Measurements from ENCODE around the gene ARHGEF9.
"Not testable (repeated sequence)": the region's sequence is repeated elsewhere in the genome, so short reads cannot be mapped to it uniquely, and the experiment has no call there.

Gene ARHGEF9

DNA sequence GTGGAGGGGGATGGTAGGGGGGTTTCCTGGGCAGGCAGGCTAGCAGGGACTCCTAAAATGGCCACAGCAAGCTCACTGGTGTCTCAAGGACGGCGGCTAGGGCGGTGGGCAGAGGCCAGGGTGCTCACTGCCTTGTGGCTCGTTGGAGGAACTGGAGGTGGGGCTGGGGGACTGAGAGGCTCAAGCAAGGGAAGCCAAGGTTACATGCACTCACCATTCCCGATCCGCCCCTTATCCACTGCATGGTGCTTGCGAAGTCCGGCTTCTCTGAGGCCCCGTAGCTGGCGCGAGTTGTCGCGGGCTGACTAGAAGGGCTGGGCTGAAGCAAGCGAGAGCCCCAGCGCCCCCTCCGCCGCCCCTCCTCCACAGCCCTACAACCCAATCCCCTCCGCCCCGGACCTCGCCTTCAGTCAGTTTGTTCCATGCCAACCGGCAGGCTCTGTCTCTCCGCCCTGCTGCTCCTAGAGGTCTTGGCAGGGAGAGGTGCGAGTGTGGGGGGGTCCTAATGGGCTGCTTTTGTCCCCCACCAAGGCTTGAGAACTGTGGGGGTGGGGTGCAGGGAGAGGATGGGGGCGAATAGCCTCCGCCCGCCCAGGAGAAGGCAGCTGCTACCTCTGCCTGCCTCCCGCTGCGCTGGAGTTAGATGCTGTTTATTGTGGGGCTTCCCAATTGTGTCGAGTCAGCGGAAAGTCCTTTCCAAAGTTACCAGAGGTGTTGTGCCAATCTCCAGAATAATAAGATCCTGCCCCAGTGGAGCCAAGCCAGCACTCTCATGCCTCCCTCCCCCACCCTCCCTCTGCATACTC lies at the start of gene ARHGEF9:
Gene ARHGEF9 (minus strand): TSS at position 313 of the 806 bp plus-strand sequence. CDS start 69 bp downstream, at position 244.
- peak; percentile 72 for DNase-seq

DNA sequence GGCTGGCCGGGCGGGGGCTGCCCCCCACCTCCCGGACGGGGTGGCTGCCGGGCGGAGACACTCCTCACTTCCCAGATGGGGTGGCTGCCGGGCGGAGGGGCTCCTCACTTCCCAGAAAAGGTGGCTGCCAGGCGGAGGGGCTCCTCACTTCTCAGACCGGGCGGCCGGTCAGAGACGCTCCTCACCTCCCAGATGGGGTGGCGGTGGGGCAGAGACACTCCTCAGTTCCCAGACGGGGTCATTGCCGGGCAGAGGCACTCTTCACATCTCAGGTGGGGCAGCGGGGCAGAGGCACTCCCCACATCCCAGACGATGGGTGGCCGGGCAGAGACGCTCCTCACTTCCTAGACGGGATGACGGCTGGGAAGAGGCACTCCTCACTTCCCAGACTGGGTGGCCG lies 40.4 kb upstream of the ARHGEF9 start:
- not testable (repeated sequence) for DNase-seq

DNA sequence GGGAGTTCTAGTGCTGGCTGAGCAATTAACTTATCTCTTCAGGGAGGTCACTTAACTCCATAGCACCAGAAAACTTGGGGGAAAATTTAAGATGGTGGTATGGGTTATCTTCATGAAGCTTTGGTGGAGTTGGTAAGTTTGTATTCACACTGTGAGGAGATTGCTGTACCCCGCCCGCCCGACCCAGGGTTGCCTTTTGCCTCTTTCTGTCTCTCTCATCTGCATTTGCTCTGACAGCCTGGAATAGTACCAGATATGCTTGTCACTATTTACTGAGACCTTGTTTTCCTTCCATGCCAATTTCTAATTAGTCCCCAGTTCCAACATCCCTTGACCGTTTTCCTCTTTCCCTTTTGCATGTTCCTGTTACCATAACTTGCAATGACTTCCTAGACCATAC lies 33.1 kb upstream of the ARHGEF9 start:
- no peak for DNase-seq

DNA sequence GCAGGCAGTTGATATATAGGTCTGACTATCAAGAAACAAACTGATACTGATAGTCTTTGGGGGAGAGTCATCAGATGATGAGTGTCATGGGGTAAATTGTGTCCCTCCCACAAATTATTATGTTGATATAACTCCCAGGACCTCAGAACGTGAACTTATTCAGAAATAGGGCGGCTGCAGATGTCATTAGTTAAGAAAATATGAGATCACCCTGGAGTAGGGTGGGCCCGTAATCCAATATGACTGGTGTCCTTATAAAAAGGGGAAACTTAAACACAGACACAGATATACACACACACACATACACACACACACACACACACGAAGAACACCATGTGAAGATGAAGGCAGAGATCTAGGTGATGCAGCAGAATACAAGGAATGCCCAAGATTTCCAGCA lies 32.7 kb upstream of the ARHGEF9 start:
- DNase-seq, result no peak

DNA sequence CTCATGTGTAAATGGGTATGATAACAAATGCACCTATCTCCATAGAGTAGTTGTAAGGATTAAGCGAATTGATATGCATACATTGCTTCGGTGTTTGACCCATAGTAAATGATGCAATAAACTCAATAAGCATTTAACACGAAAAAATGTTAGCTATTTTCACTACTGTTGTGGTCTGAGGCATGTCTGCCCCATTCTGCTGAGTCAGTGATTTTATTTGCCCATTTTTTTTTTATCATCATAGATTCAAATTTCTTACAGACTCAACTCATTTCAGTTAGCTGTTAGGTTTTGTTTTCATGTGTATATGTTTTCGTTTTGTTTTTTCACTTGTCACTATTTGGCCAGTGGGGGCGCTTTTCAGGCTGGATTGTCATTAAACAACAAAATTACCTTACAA lies 27.8 kb upstream of the ARHGEF9 start:
- no peak for DNase-seq

GRCh38 chrX:63810746-63811145 lies 25.7 kb upstream of the ARHGEF9 start:
- no peak for DNase-seq

DNA sequence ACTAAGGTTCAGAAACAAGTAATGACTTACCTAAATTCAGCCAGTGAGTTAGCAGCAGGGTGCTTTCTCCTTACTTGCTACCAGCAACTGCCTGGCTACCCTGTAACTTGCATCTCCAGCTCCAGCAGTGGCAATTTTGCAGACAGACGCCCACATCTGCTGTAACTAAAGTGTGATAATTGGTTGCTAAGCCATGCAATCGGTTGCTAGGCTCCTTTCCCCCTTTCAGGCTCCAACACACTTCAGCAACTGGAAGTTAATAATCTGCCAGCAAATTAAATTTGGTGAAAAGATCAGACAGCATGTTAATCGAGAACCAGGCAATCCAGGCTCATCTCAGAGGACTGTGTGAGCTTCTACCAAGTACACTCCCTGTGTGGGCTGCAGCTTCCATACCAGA lies 24.2 kb upstream of the ARHGEF9 start:
- peak; percentile 83 for DNase-seq

- not testable (repeated sequence) for DNase-seq
These were observed 10.4 kb upstream of the ARHGEF9 start for GRCh38 chrX:63795406-63795805.

DNA sequence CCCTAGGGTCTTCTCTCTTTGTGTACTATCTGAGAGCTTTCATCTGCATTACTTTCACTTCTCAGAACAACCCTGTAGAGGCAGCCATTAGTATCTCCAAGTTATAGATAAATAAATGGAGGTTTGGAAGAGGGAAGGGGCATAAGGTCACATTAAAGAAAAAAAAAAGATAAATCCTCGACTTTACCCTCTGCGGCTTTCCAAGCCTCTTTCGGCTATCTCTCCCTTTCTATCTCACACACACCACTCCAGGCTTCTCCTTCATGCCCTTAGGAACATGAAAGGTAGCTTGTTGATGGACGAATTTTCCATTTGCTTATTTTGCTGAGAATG lies 660 bp upstream of the ARHGEF9 start:
- DNase-seq, result no peak

DNA sequence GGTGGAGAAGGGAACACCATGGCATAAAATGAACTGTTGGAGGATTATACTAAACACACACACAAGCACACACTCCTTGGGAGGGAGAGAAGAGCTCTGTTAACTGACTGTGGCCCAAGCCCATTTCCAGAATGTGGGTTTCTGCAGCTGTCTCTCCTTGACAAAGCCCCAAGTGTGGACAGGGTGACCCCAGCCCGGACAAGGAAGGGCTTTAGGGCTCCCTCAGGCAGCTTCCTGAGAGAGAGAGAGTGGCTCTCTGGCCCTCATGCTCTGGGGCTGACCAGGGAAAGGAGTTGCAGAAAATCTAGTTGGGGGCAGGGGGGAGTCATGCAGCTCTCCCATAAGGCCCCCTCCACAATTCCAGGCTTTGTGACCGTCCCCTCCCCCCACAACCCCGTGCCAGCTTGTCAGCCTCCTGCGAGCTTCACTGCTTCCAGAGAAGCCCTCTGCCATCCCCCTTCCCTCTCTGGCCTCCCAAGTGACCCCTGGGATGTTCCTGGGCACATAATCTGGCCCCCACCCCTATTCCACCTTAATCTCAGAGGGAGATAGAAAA lies 590 bp downstream of the ARHGEF9 start:
- peak; percentile 42 for DNase-seq

- DNase-seq, result no peak
These were observed 2.5 kb downstream of the ARHGEF9 start for GRCh38 chrX:63782515-63782914.

DNA sequence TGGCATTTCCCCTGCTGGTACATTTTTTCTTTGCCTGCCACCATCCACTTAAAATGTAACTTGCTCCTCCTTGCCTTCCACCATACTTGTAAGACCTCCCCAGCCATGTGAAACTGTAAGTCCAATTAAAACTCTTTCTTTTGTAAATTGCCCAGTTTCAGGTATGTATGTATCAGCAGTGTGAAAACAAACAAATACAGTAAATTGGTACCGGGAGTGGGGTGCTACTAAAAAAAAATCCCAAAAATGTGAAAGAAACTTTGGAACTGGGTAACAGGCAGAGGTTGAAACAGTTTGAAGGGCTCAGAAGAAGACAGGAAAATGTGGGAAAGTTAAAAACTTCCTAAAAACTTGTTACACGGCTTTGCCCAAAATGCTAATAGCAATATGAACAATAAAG lies 16.3 kb downstream of the ARHGEF9 start:
- no peak for DNase-seq

- DNase-seq, result no peak
These were observed 19.3 kb downstream of the ARHGEF9 start for GRCh38 chrX:63765712-63766111.

DNA sequence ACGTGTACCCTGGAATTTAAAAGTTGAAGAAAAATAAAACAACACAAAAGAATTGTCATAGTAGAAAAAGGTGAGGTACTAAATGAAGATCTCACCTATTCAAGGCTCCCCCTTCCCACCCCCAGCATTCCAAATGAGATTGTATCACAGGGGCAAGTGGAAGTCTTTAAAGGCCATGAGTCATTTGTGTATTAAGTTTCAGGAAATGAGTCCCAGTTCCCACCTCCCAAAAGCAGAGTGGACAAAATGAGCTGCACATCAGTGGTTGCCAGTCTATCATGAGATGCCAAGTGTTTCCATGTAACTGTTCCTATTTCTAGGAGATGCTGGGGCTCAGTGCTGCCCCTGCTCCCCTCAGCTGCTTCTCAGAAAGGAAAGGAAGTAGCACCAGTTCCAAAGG lies 20.1 kb downstream of the ARHGEF9 start:
- no peak for DNase-seq

- DNase-seq, result peak; percentile 27
These were observed 23.4 kb downstream of the ARHGEF9 start for GRCh38 chrX:63761639-63762038.

GRCh38 chrX:63758011-63758410 lies 27.0 kb downstream of the ARHGEF9 start:
- peak; percentile 16 for DNase-seq

DNA sequence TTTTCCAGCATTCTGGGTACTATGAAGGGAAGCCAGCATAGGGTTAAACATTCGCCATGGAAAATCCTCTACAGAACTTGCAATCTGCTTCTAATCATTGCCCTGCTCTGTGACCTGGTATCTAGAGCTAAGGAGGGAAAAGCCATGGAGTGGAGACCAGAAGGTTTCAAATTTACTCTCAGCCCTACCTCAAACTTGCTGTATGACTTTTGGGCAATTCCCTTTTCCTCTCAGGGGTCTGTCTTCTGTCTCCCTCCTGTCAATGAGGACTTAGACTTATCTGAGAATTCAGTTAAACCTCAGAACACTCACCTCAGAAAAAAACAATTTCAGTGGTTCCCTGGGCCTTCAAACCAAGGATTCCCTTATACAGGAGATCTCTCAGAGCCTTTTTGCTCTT lies 29.1 kb downstream of the ARHGEF9 start:
- DNase-seq, result peak; percentile 7

DNA sequence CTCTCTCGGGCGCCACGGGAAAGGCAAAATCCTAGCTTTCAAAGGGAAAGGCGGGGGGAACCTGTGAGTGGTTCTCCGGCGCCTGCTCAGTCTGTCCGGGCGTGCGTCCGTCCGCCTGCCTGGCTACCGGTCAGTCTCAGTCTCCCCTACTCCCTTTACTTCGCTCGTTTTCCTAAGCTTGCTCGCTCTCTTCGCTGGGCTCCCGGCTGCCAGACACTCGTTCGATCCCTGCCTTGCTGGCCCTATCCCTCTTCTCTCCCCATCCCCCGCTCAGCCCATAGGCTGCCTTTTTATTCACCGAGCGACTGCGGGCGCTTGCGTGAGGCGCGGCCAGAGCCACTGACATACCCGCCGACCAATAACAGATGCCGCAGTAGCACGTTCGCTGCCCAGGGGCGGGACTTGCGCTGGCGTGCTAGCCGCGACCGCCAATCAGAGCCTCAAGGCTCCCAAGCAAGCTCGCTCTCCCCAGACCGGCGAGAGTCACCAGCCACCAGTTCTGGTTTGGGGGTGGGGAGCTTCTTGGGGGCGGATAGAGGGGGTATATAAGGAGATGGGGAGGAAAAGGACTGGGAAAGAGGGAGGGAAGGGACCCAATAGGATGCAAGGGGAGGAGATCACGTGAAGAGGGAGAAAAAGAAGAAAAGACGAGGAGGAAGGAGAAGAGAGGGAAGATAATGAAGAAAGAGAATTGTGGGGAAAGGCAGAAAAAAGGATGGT lies 30.0 kb downstream of the ARHGEF9 start:
- DNase-seq, result peak; percentile 98

- peak; percentile 65 for DNase-seq
These were observed 30.7 kb downstream of the ARHGEF9 start for GRCh38 chrX:63754136-63754859.

DNA sequence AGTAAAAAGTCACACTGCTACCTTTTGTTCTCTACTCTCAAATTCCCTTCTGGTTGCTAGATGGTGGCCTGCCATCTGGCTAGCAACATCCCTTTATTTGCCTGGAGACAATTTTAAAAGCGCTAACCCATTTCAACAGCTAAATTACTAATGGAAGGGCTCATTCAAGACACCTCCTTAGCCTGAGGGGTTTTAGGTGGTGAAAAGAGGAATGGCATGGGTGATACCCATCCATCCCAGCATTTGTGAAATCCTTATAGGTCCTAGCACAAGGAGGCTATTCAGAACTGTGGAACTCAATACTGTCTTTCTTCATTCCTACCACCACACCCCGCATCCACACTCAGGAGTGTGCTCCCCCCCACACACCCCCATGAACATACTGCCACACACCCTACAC lies 33.5 kb downstream of the ARHGEF9 start:
- peak; percentile 74 for DNase-seq

- peak; percentile 97 for DNase-seq
These were observed 34.2 kb downstream of the ARHGEF9 start for GRCh38 chrX:63750811-63751210.

- DNase-seq, result peak; percentile 57
These were observed 37.7 kb downstream of the ARHGEF9 start for GRCh38 chrX:63747331-63747730.

GRCh38 chrX:63746715-63747114 lies 38.3 kb downstream of the ARHGEF9 start:
- no peak for DNase-seq

Measured in NCI-H82 (cell line).